Mesenchymal stem cell (in vitro differentiated cells and primary cell): Measurements from ENCODE around the gene PTCHD1.

ENCODE experiments used
- DNase-seq: peaks from one replicate; pipeline ENCODE4 v3.0.0-alpha.2; 2013
- H2AFZ ChIP-seq: one replicate; pipeline ENCODE4 v1.6.1; 2013; ENCODE audit warnings: low read depth, mild to moderate bottlenecking, control low read depth, inconsistent platforms, low read length, moderate library complexity
- H2AK5ac ChIP-seq: 2 replicates; pipeline ENCODE4 v1.6.1; 2013; ENCODE audit warnings: low read length, moderate library complexity, mild to moderate bottlenecking, inconsistent platforms; ENCODE audit not compliant: severe bottlenecking
- H2BK120ac ChIP-seq: one replicate; pipeline ENCODE4 v1.6.1; 2013; ENCODE audit warnings: low read depth, mild to moderate bottlenecking, inconsistent platforms, low read length, moderate library complexity
- H2BK12ac ChIP-seq, 2 experiments: one replicate each; pipeline ENCODE4 v1.6.1; 2013; ENCODE audit warnings: inconsistent platforms in 2 of 2, low read length in 2 of 2, mild to moderate bottlenecking in 2 of 2, moderate library complexity in 2 of 2, control low read depth in 1 of 2
- H2BK15ac ChIP-seq: one replicate; pipeline ENCODE4 v1.6.1; 2013; ENCODE audit warnings: mild to moderate bottlenecking, low read depth, inconsistent platforms; ENCODE audit not compliant: poor library complexity, severe bottlenecking
- H2BK5ac ChIP-seq: 2 replicates; pipeline ENCODE4 v1.6.1; 2013; ENCODE audit warnings: low read depth, mild to moderate bottlenecking, low read length, control low read depth, inconsistent platforms; ENCODE audit not compliant: poor library complexity, severe bottlenecking
- H3K14ac ChIP-seq, 2 experiments: one replicate each; pipeline ENCODE4 v1.6.1; 2013; ENCODE audit warnings: inconsistent platforms in 2 of 2, low read length in 2 of 2, control low read depth in 1 of 2, mild to moderate bottlenecking in 1 of 2, moderate library complexity in 1 of 2
- H3K18ac ChIP-seq, 2 experiments: one replicate each; pipeline ENCODE4 v1.6.1; 2013; ENCODE audit warnings: inconsistent platforms in 2 of 2, low read length in 2 of 2, control low read depth in 1 of 2, low read depth in 1 of 2, mild to moderate bottlenecking in 1 of 2
- H3K23ac ChIP-seq, 2 experiments: one replicate each; pipeline ENCODE4 v1.6.1; 2013; ENCODE audit warnings: inconsistent platforms in 2 of 2, low read length in 2 of 2, mild to moderate bottlenecking in 2 of 2, moderate library complexity in 2 of 2, control low read depth in 1 of 2
- H3K27ac ChIP-seq: 2 replicates; pipeline ENCODE4 v1.5.1; 2013; ENCODE audit warnings: mild to moderate bottlenecking, moderate library complexity, low read length, control low read depth, inconsistent platforms; ENCODE audit not compliant: poor library complexity, severe bottlenecking
- H3K27me3 ChIP-seq, 2 experiments: 2 replicates each; pipeline versions ENCODE4 v1.6.1 to v1.7.0; 2013; ENCODE audit warnings: low read length in 2 of 2, mild to moderate bottlenecking in 2 of 2, moderate library complexity in 2 of 2, control low read depth in 1 of 2, inconsistent platforms in 1 of 2; ENCODE audit not compliant: control insufficient read depth in 1 of 2, insufficient read depth in 1 of 2
- H3K36me3 ChIP-seq, 2 experiments: 2 replicates each; pipeline versions ENCODE4 v1.6.1 to v1.7.0; 2013; ENCODE audit warnings: low read length in 2 of 2, control low read depth in 1 of 2, inconsistent platforms in 1 of 2, low read depth in 1 of 2, mild to moderate bottlenecking in 1 of 2; ENCODE audit not compliant: insufficient read depth in 2 of 2, control insufficient read depth in 1 of 2
- H3K4ac ChIP-seq, 2 experiments: one replicate each; pipeline ENCODE4 v1.6.1; 2013; ENCODE audit warnings: inconsistent platforms in 2 of 2, low read length in 2 of 2, mild to moderate bottlenecking in 2 of 2, moderate library complexity in 2 of 2, control low read depth in 1 of 2, low read depth in 1 of 2
- H3K4me1 ChIP-seq: 2 replicates; pipeline ENCODE4 v1.6.1; 2013; ENCODE audit warnings: low read depth, low read length, control low read depth; ENCODE audit not compliant: control insufficient read depth, insufficient read depth
- H3K4me2 ChIP-seq: 2 replicates; pipeline ENCODE4 v1.6.1; 2013; ENCODE audit warnings: low read length, mild to moderate bottlenecking, inconsistent platforms; ENCODE audit not compliant: poor library complexity, severe bottlenecking
- H3K4me3 ChIP-seq, 2 experiments: 2 replicates each; pipeline versions ENCODE4 v1.5.1 to v1.7.0; 2013; ENCODE audit warnings: low read length in 2 of 2, mild to moderate bottlenecking in 2 of 2, control low read depth in 1 of 2, low read depth in 1 of 2; ENCODE audit not compliant: insufficient read depth in 1 of 2
- H3K79me1 ChIP-seq: replicated peaks from 2 replicates; pipeline ENCODE4 v1.6.1; 2013; ENCODE audit warnings: mild to moderate bottlenecking, control low read depth, low read length, inconsistent platforms; ENCODE audit not compliant: poor library complexity, severe bottlenecking
- H3K9ac ChIP-seq: 2 replicates; pipeline ENCODE4 v1.7.0; 2013; ENCODE audit warnings: mild to moderate bottlenecking, low read length, moderate library complexity
- H3K9me3 ChIP-seq: 2 replicates; pipeline ENCODE4 v1.7.0; 2013; ENCODE audit warnings: mild to moderate bottlenecking, low read length; ENCODE audit not compliant: control insufficient read depth
- H4K8ac ChIP-seq: one replicate; pipeline ENCODE4 v1.6.1; 2013; ENCODE audit warnings: inconsistent platforms, mild to moderate bottlenecking, low read length, moderate library complexity
- H4K91ac ChIP-seq: one replicate; pipeline ENCODE4 v1.6.1; 2013; ENCODE audit warnings: mild to moderate bottlenecking, low read length, inconsistent platforms
- WGBS: methylation state at CpG from one replicate; pipeline ENCODE4 v1.1.7; 2013; ENCODE audit warnings: mixed read lengths; 5-methylcytosine and 5-hydroxymethylcytosine counted together

The PTCHD1 gene

DNA sequence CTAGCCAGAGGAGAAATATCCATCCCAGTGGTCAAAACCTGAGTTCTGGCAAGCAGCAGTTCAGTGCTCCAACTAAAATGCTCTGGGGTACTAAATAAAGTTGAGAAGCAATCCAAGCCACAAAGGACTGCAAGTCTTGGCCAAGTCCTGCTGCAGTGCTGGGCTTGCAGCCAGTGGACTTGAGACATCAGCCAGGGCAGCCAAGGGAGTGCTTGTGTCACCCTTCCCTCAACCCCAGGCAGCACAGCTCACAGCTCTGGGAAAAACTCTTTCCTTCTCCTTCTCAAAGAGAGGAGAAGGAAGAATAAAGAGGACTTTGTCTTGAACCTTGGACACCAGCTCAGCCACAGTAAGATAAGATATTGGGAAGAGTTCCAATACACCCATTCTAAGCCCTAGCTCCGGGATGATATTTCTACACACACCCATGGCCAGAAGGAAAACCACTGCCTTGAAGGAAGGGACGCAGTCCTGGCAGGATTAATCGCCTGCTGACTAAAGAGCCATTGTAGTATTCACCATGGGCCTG lies 99.8 kb downstream of the PTCHD1 start:
- Histone ChIP-seq H3K27me3 (no peaks in the 10 kb centered on the region), H3K79me1 (no peaks in the 10 kb centered on the region)

GRCh38 chrX:23435108-23435507 lies 100.5 kb downstream of the PTCHD1 start:
- DNase-seq, result no peak
- Histone ChIP-seq H2AFZ (no peak overlapping the region), H3K27ac (no peak overlapping the region), H4K91ac (no peak overlapping the region), H3K4me2 (no peak overlapping the region), H3K23ac (no peak overlapping the region), H2BK12ac (no peak overlapping the region), H2BK5ac (no peak overlapping the region), H3K27me3 (no peaks in the 10 kb centered on the region), H3K79me1 (no peaks in the 10 kb centered on the region), H2BK120ac (no peak overlapping the region), H4K8ac (no peak overlapping the region), H3K14ac (no peak overlapping the region), H2BK15ac (no peak overlapping the region), H2AK5ac (no peak overlapping the region), H3K4ac (no peak overlapping the region), H3K18ac (no peak overlapping the region), H3K4me1 (no peaks in the 10 kb centered on the region), H3K36me3 (no peaks in the 10 kb centered on the region), H3K4me3 (no peak overlapping the region), H3K9ac (no peak overlapping the region), H3K9me3 (no peaks in the 10 kb centered on the region)
- 55% methylated on average over 1 of the region's 1 CpG for WGBS

More for the DNA sequence above, 99.8 kb downstream of the PTCHD1 start:
- H3K4me1 ChIP-seq, result no peaks in the 10 kb centered on the region
- no peak overlapping the region for H3K4me2 ChIP-seq
- H4K8ac ChIP-seq, result no peak overlapping the region
- no peaks in the 10 kb centered on the region for H3K36me3 ChIP-seq
- no peak overlapping the region for H2BK15ac ChIP-seq
- H2BK12ac ChIP-seq, result no peak overlapping the region
- no peak overlapping the region for H3K27ac ChIP-seq
- H4K91ac ChIP-seq, result no peak overlapping the region
- H2BK5ac ChIP-seq, result no peak overlapping the region
- H2AFZ ChIP-seq, result no peak overlapping the region
- no peak overlapping the region for H3K9ac ChIP-seq
- no peak overlapping the region for H3K18ac ChIP-seq
- peak; percentile 1 for DNase-seq
- no peak overlapping the region for H2BK120ac ChIP-seq
- H3K23ac ChIP-seq, result no peak overlapping the region
- no peak overlapping the region for H3K4ac ChIP-seq
- H2AK5ac ChIP-seq, result no peak overlapping the region
- 66% methylated on average over 3 of the region's 3 CpGs for whole genome bisulfite sequencing
- H3K9me3 ChIP-seq, result no peaks in the 10 kb centered on the region
- H3K4me3 ChIP-seq, result no peak overlapping the region
- no peak overlapping the region for H3K14ac ChIP-seq

DNA sequence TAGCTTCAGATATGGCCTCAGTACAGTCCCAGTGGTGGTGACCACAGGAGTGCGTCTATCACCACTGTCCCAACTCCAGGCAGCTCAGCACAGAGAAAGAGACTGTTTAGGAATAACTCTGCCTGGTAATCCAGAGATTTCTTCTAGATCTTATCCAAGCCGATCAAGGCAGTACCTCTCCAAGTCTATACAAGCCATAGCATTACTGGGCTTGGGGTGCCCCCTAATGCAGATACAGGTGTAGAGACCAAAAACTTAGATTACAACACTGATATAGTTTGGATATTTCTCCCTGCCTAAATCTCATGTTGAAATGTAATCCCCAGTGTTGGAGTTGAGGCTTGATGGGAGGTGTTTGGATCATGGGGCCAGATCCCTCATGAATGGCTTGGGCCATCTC lies 100.9 kb downstream of the PTCHD1 start:
- WGBS, result 63% methylated on average over 1 of the region's 2 CpGs

GRCh38 chrX:23436875-23437274 lies 102.2 kb downstream of the PTCHD1 start:
- no peaks in the 10 kb centered on the region for H3K9me3 ChIP-seq
- no peak overlapping the region for H2AFZ ChIP-seq
- WGBS, result no CpG with 5 or more reads among the region's 1 CpG
- H3K27ac ChIP-seq, result no peak overlapping the region
- H3K9ac ChIP-seq, result no peak overlapping the region
- peak overlapping the region; percentile 72 for H4K8ac ChIP-seq
- no peaks in the 10 kb centered on the region for H3K27me3 ChIP-seq
- H3K4me3 ChIP-seq, result no peak overlapping the region
- H3K79me1 ChIP-seq, result no peaks in the 10 kb centered on the region
- H3K18ac ChIP-seq, result no peak overlapping the region
- H4K91ac ChIP-seq, result no peak overlapping the region
- no peak overlapping the region for H3K4ac ChIP-seq
- H2BK120ac ChIP-seq, result no peak overlapping the region
- H2AK5ac ChIP-seq, result no peak overlapping the region
- no peaks in the 10 kb centered on the region for H3K4me1 ChIP-seq
- H3K23ac ChIP-seq, result no peak overlapping the region
- no peak overlapping the region for H2BK15ac ChIP-seq
- no peak overlapping the region for H2BK12ac ChIP-seq
- no peak overlapping the region for H3K14ac ChIP-seq
- no peaks in the 10 kb centered on the region for H3K36me3 ChIP-seq
- H3K4me2 ChIP-seq, result no peak overlapping the region
- no peak for DNase-seq
- H2BK5ac ChIP-seq, result no peak overlapping the region

More for the DNA sequence above, 100.9 kb downstream of the PTCHD1 start:
- Histone ChIP-seq H3K36me3 (no peaks in the 10 kb centered on the region), H3K4me2 (no peak overlapping the region), H3K4me3 (no peak overlapping the region), H4K91ac (no peak overlapping the region), H3K27me3 (no peaks in the 10 kb centered on the region), H3K23ac (no peak overlapping the region), H3K4me1 (no peaks in the 10 kb centered on the region), H2BK5ac (no peak overlapping the region), H4K8ac (no peak overlapping the region), H3K18ac (no peak overlapping the region), H2BK12ac (no peak overlapping the region), H2BK120ac (no peak overlapping the region), H2BK15ac (no peak overlapping the region), H3K14ac (no peak overlapping the region), H3K79me1 (no peaks in the 10 kb centered on the region), H3K9me3 (no peaks in the 10 kb centered on the region), H3K27ac (no peak overlapping the region), H3K4ac (no peak overlapping the region), H2AFZ (no peak overlapping the region), H3K9ac (no peak overlapping the region), H2AK5ac (no peak overlapping the region)
- no peak for DNase-seq
